GM12878 (cell line): ENCODE measurements around the gene GRIK1. TPM values are rescaled to one million over a fixed set of nuclear protein-coding genes. Genes with fewer than 3 reads are reported as not detected.

ENCODE experiments used
- ATAC-seq: fragments of 200-7000 bp; cut with Tn5 transposase; 3 replicates; pipeline ENCODE4 v1.9.1; 2020; ENCODE audit warnings: mild to moderate bottlenecking, moderate library complexity
- Bru-seq: library from RNA; stranded (reverse); fragments of 400-500 nt; gene quantifications from one replicate; lab custom pipeline; 2021; lab: Mats Ljungman, UMichigan
- BruChase-seq, 2 experiments: library from RNA; stranded (reverse); fragments of 400-500 nt; gene quantifications; one replicate each; lab custom pipeline; 2021; lab: Mats Ljungman, UMichigan
- BruUV-seq: library from RNA; stranded (reverse); fragments of 400-500 nt; replicated peaks from 2 replicates; lab custom pipeline; 2021; lab: Mats Ljungman, UMichigan
- CTCF ChIA-PET: fragments of 300-600 bp; sonication (Branson Sonifier 250); formaldehyde crosslinking; extraction: SDS; loops from one replicate; lab custom pipeline; 2021; ENCODE audit warnings: inconsistent platforms; lab: Yijun Ruan, JAX
- POLR2A ChIA-PET: fragments of 350-600 bp; formaldehyde crosslinking; extraction: SDS; loops from one replicate; lab custom pipeline; 2021; ENCODE audit warnings: inconsistent platforms; lab: Charles Lee
- RAD21 ChIA-PET: fragments of 300-600 bp; sonication (Branson Sonifier 250); formaldehyde crosslinking; loops from one replicate; lab custom pipeline; 2023; ENCODE audit warnings: antibody characterized with exemption; ENCODE audit not compliant: unreplicated experiment; lab: Charles Lee
- SMC1A ChIA-PET: fragments of 300-600 bp; sonication (Branson Sonifier 250); formaldehyde crosslinking; loops from one replicate; lab custom pipeline; 2023; ENCODE audit not compliant: unreplicated experiment, uncharacterized antibody; lab: Charles Lee
- DNase-seq: peaks from one replicate; pipeline ENCODE4 v3.0.0-alpha.2; 2011; ENCODE audit warnings: low read depth, low spot score
- FAIRE-seq: peaks from 3 replicates; lab custom pipeline; 2011; peaks lifted over from hg19 to GRCh38; lab: Jason Lieb, UNC
- H2AFZ ChIP-seq: 2 replicates; pipeline ENCODE4 v1.6.0; 2011; ENCODE audit warnings: low read depth, low read length, control low read depth; ENCODE audit not compliant: control insufficient read depth
- H3K27ac ChIP-seq: 2 replicates; pipeline ENCODE4 v1.5.1; 2011; ENCODE audit warnings: control low read depth; ENCODE audit not compliant: control insufficient read depth, insufficient read depth
- H3K27me3 ChIP-seq, 2 experiments: replicated peaks in 1 of 2; 2 replicates each; pipeline versions ENCODE4 v1.6.0 to v1.6.1; 2011; ENCODE audit warnings: low read length in 1 of 2; ENCODE audit not compliant: control insufficient read depth in 2 of 2, insufficient read depth in 2 of 2
- H3K36me3 ChIP-seq, 2 experiments: 2 replicates each; pipeline ENCODE4 v1.5.1; 2011; ENCODE audit warnings: low read length in 1 of 2; ENCODE audit not compliant: control insufficient read depth in 2 of 2, insufficient read depth in 2 of 2
- H3K4me1 ChIP-seq: 2 replicates; pipeline ENCODE4 v1.6.1; 2011; ENCODE audit warnings: mild to moderate bottlenecking, low read length, moderate library complexity, mixed read lengths; ENCODE audit not compliant: control insufficient read depth, insufficient read depth
- H3K4me2 ChIP-seq: 2 replicates; pipeline ENCODE4 v1.6.0; 2011; ENCODE audit warnings: control low read depth; ENCODE audit not compliant: control insufficient read depth, insufficient read depth
- H3K4me3 ChIP-seq: fragments of 200-600 bp; sonication (generic); 2 replicates; pipeline ENCODE4 v1.5.1; 2016
- H3K79me2 ChIP-seq: 2 replicates; pipeline ENCODE4 v1.6.0; 2011; ENCODE audit warnings: low read length; ENCODE audit not compliant: control insufficient read depth, insufficient read depth
- H3K9ac ChIP-seq: 2 replicates; pipeline ENCODE4 v1.8.0; 2011; ENCODE audit warnings: low read length, control low read depth, mixed read lengths; ENCODE audit not compliant: control insufficient read depth, insufficient read depth
- H3K9me3 ChIP-seq: replicated peaks from 3 replicates; pipeline ENCODE4 v1.5.1; 2011; ENCODE audit warnings: mild to moderate bottlenecking, low read length; ENCODE audit not compliant: control insufficient read depth, insufficient read depth
- H4K20me1 ChIP-seq: 2 replicates; pipeline ENCODE4 v1.6.0; 2011; ENCODE audit not compliant: control insufficient read depth, insufficient read depth
- E4F1 ChIP-seq: fragments of 450-650 bp; IDR thresholded peaks from 2 replicates; pipeline ENCODE4 v1.6.1; 2018; ENCODE audit warnings: borderline replicate concordance, mild to moderate bottlenecking; ENCODE audit not compliant: partially characterized antibody
- HDAC2 ChIP-seq: fragments of 200-600 bp; sonication (generic); IDR thresholded peaks from 2 replicates; pipeline ENCODE4 v1.6.1; 2017
- POLR2AphosphoS2 ChIP-seq: IDR thresholded peaks from 2 replicates; pipeline ENCODE4 v1.6.1; 2011; ENCODE audit warnings: low read depth, mild to moderate bottlenecking, low read length, improper control_type of control experiment, moderate library complexity
- PRDM15 ChIP-seq: fragments of 450-650 bp; formaldehyde crosslinking; IDR thresholded peaks from 2 replicates; pipeline ENCODE4 v1.4.0; 2020; ENCODE audit warnings: mild to moderate bottlenecking, moderate library complexity
- TCF12 ChIP-seq: IDR thresholded peaks from 2 replicates; pipeline ENCODE4 v1.6.1; 2011; ENCODE audit warnings: low read depth, mild to moderate bottlenecking, low read length
- ZBTB11 ChIP-seq: fragments of 450-650 bp; formaldehyde crosslinking; IDR thresholded peaks from 2 replicates; pipeline ENCODE4 v1.5.0; 2022; ENCODE audit warnings: mild to moderate bottlenecking, missing genetic modification characterization
- WGBS: methylation state at CpG from one replicate; pipeline ENCODE4 v1.1.6; 2016; ENCODE audit warnings: low lambda C conversion rate; ENCODE audit not compliant: insufficient replicate concordance, insufficient coverage; ENCODE audit errors: missing lambda C conversion rate; 5-methylcytosine and 5-hydroxymethylcytosine counted together
- in situ Hi-C: fragments of 300-500 bp; cut with MboI; formaldehyde crosslinking; loops from 9 replicates; pipeline ENCODE4 v1.14.3; 2018; ENCODE audit warnings: mixed read lengths
- intact Hi-C: fragments of 100-400 bp; cut with micrococcal nuclease; formaldehyde crosslinking; loops from one replicate; pipeline ENCODE4 v1.14.2; 2022; ENCODE audit not compliant: unreplicated experiment
- long read RNA-seq, 2 experiments: library from polyadenylated mRNA; unstranded; transcript quantifications; one replicate each; pipeline ENCODE4 v2.0.0, GENCODE V29; 2019 to 2020
- polyA minus RNA-seq, 3 experiments: library from RNA; depleted of rRNA, polyadenylated mRNA; stranded (reverse); fragments of >200 nt; gene quantifications; 2 replicates each; pipeline ENCODE4 v1.2.3, GENCODE V29; 2011
- polyA plus RNA-seq, 11 experiments: library from polyadenylated mRNA; depleted of rRNA in 4 of 11; unstranded in 6 of 11; stranded (reverse) in 5 of 11; fragments of >200 nt; fragmentation: Nextera tagmentation in 4 of 11; fragmentation: Illumina TruSeq in 1 of 11; extraction: Ambion mirVana in 4 of 11; extraction: Trizol in 1 of 11; gene quantifications; 1 replicate in 1 of 11; 2 replicates in 10 of 11; pipeline versions ENCODE4 v1.2.1 to v1.2.3, GENCODE V29; 2011 to 2016; ENCODE audit warnings: inconsistent platforms in 2 of 11, missing spikeins in 2 of 11, low read depth in 1 of 11
- total RNA-seq, 4 experiments: library from RNA; depleted of rRNA in 3 of 4; stranded (reverse); fragments of >200 nt in 3 of 4; fragmentation: Illumina TruSeq in 1 of 4; extraction: Trizol in 1 of 4; gene quantifications; 2 replicates each; pipeline versions ENCODE4 v1.2.1 to v1.2.3, GENCODE V29; 2013 to 2021

The GRIK1 gene
- not detected in 2 replicates for total RNA-seq (2013; cell fraction: nucleolus; rRNA removed)
- total RNA-seq (2014; rRNA removed) (not detected in 2 replicates), total RNA-seq (2014; rRNA removed; fragmentation: Illumina TruSeq; extraction: Trizol) (not detected in 2 replicates), total RNA-seq (2021) (not detected in 2 replicates), polyA plus RNA-seq (2011; rRNA removed) (not detected in 2 replicates), polyA plus RNA-seq (2014; fragmentation: Illumina TruSeq; extraction: Trizol) (not detected in 2 replicates), polyA plus RNA-seq (2014; fragmentation: Nextera tagmentation; extraction: Ambion mirVana) (under 1 TPM in 1 of 2 experiments, not detected in 1; 0.05 TPM), polyA plus RNA-seq (2014; rRNA removed) (not detected in 2 replicates), polyA plus RNA-seq (2016; fragmentation: Nextera tagmentation; extraction: Ambion mirVana) (under 1 TPM; 0.09 to 0.13 TPM), polyA minus RNA-seq (2011; rRNA and poly(A)+ RNA removed) (not detected in 2 replicates), Bru-seq, nascent RNA (percentile 0 among the genes with signal in this experiment), BruChase-seq, experiment 1, labeled RNA remaining after a 6-hour chase (percentile 0 among the genes with signal in this experiment), BruChase-seq, experiment 2, labeled RNA remaining after a 2-hour chase (percentile 0 among the genes with signal in this experiment)
- polyA plus RNA-seq (2011; ENCODE audit: low read depth), result not detected
- not detected in 2 replicates for polyA plus RNA-seq (2011; cell fraction: cytosol; rRNA removed)
- not detected in 2 replicates for polyA plus RNA-seq (2011; cell fraction: nucleus; rRNA removed)
- polyA plus RNA-seq (2012), result not detected in 2 replicates
- polyA minus RNA-seq (2011; cell fraction: cytosol; rRNA and poly(A)+ RNA removed), result not detected in 2 replicates
- not detected in 2 replicates for polyA minus RNA-seq (2011; cell fraction: nucleus; rRNA and poly(A)+ RNA removed)
- long read RNA-seq, experiment 1, result 0 reads
- long read RNA-seq, experiment 2, partial matches to known transcripts, result 0 of 1 reads
- long read RNA-seq, experiment 2, other reads (novel, unspliced or antisense), result 1 of 1 reads

- intact Hi-C loops (no loop called here), in situ Hi-C loops (no loop called here)
- Histone ChIP-seq H3K9ac (no peak within 1 kb of the TSS), H3K9me3 (no peaks in the 10 kb centered on the region), H3K4me1 (no peaks in the 10 kb centered on the region), H3K4me2 (no peak within 1 kb of the TSS), H4K20me1 (no peaks in the 10 kb centered on the region), H3K79me2 (no peaks in the 10 kb centered on the region), H2AFZ (no peak within 1 kb of the TSS), H3K27me3 (no peaks in the 10 kb centered on the region; a peak in 1 of 4 replicates), H3K27ac (no peak within 1 kb of the TSS), H3K36me3 (no peaks in the 10 kb centered on the region), H3K4me3 (no peak within 1 kb of the TSS)
- WGBS, result 16% methylated on average over 8 of the region's 17 CpGs
- POLR2A ChIA-PET, result no interaction called here
- BruUV-seq, result no TSS peak
- ATAC-seq (no peak), DNase-seq (no peak), FAIRE-seq (no peak)
- SMC1A ChIA-PET, result no interaction called here
- CTCF ChIA-PET, result no interaction called here
- RAD21 ChIA-PET, result no interaction called here
- TF ChIP-seq HDAC2 (no peak), POLR2AphosphoS2 (no peak), TCF12 (no peak), ZBTB11 (no peak), PRDM15 (no peak), E4F1 (no peak)
Measured at GRCh38 chr21:29939924-29940275, at the start of gene GRIK1. Gene GRIK1, minus strand, starts transcription at chr21:29939996.
